ENCODE data around the gene FHL1. TPM values are rescaled to one million over a fixed set of nuclear protein-coding genes. Genes with fewer than 3 reads are reported as not detected.

Gene FHL1
- total RNA-seq, 1 experiment from 2014 or later, result 51.8 TPM

GRCh38 chrX:136112286-136112685 lies 35.0 kb upstream of the FHL1 start:
- TF ChIP-seq CTCF (conservative IDR thresholded peaks at IDR 0.05; ENCODE audit: low read depth, low read length) (no peak), EZH2phosphoT487 (IDR thresholded peaks at IDR 0.05; ENCODE audit: borderline replicate concordance, low read length) (no peak), EZH2 (IDR thresholded peaks at IDR 0.05; ENCODE audit: low read length, unreplicated experiment) (no peak)

GRCh38 chrX:136112778-136113177 lies 34.6 kb upstream of the FHL1 start:
- intact Hi-C loops (cut with micrococcal nuclease), result no loop called here
- ATAC-seq (no peak), DNase-seq (no peak)
- no peaks in the 10 kb centered on the region for H3K4me1 ChIP-seq (ENCODE audit: insufficient read depth, low read length)
- H3K79me2 ChIP-seq (ENCODE audit: low read length), result no peaks in the 10 kb centered on the region
- ChIA-PET POLR2A (ENCODE audit: unreplicated experiment) (no interaction called here), CTCF (no interaction called here)
- H3K27ac ChIP-seq (ENCODE audit: low read length), result no peak overlapping the region
- no peaks in the 10 kb centered on the region for H3F3A ChIP-seq (ENCODE audit: low read length, unreplicated experiment)
- no peaks in the 10 kb centered on the region for H3K9me3 ChIP-seq (ENCODE audit: low read length)
- H3K9me2 ChIP-seq (replicated peaks; ENCODE audit: low read length), result no peaks in the 10 kb centered on the region
- no peaks in the 10 kb centered on the region for H3K36me3 ChIP-seq (ENCODE audit: low read depth, low read length)
- H3K9ac ChIP-seq (ENCODE audit: low read length), result no peak overlapping the region
- H2AFZ ChIP-seq (ENCODE audit: low read length), result no peak overlapping the region
- TF ChIP-seq EZH2phosphoT487 (IDR thresholded peaks at IDR 0.05; ENCODE audit: borderline replicate concordance, low read length) (no peak), CTCF (conservative IDR thresholded peaks at IDR 0.05; ENCODE audit: low read depth, low read length) (no peak), EZH2 (IDR thresholded peaks at IDR 0.05; ENCODE audit: low read length, unreplicated experiment) (no peak)
- no peaks in the 10 kb centered on the region for H4K20me1 ChIP-seq (ENCODE audit: low read length)
- no peak overlapping the region for H3K4me3 ChIP-seq (ENCODE audit: low read length)
- H3K4me2 ChIP-seq (ENCODE audit: low read length), result no peak overlapping the region
- H3K27me3 ChIP-seq (ENCODE audit: low read length), result no peaks in the 10 kb centered on the region
- no TSS peak for BruUV-seq (replicated peaks)

More at GRCh38 chrX:136112286-136112685, 35.0 kb upstream of the FHL1 start:
- Histone ChIP-seq H3K9ac (ENCODE audit: low read length) (no peak overlapping the region), H3K36me3 (ENCODE audit: low read depth, low read length) (no peaks in the 10 kb centered on the region), H3K9me2 (replicated peaks; ENCODE audit: low read length) (no peaks in the 10 kb centered on the region), H4K20me1 (ENCODE audit: low read length) (no peaks in the 10 kb centered on the region), H3K9me3 (ENCODE audit: low read length) (no peaks in the 10 kb centered on the region), H3F3A (ENCODE audit: low read length, unreplicated experiment) (no peaks in the 10 kb centered on the region), H3K4me3 (ENCODE audit: low read length) (no peak overlapping the region), H3K27ac (ENCODE audit: low read length) (no peak overlapping the region), H3K4me1 (ENCODE audit: insufficient read depth, low read length) (no peaks in the 10 kb centered on the region), H2AFZ (ENCODE audit: low read length) (no peak overlapping the region), H3K4me2 (ENCODE audit: low read length) (no peak overlapping the region), H3K79me2 (ENCODE audit: low read length) (no peaks in the 10 kb centered on the region), H3K27me3 (ENCODE audit: low read length) (no peaks in the 10 kb centered on the region)
- no TSS peak for BruUV-seq (replicated peaks)
- ChIA-PET CTCF (no interaction called here), POLR2A (ENCODE audit: unreplicated experiment) (no interaction called here)
- intact Hi-C loops (cut with micrococcal nuclease), result no loop called here
- ATAC-seq, result no peak
- DNase-seq, result no peak

GRCh38 chrX:136115126-136115903 lies 32.0 kb upstream of the FHL1 start:
- ATAC-seq (peak; percentile 63), DNase-seq (peak; percentile 19)
- Histone ChIP-seq H3K4me3 (ENCODE audit: low read length) (no peak overlapping the region), H3K27ac (ENCODE audit: low read length) (no peak overlapping the region), H3K9me3 (ENCODE audit: low read length) (no peaks in the 10 kb centered on the region), H2AFZ (ENCODE audit: low read length) (no peak overlapping the region), H3K4me2 (ENCODE audit: low read length) (no peak overlapping the region), H4K20me1 (ENCODE audit: low read length) (no peaks in the 10 kb centered on the region), H3K79me2 (ENCODE audit: low read length) (no peaks in the 10 kb centered on the region), H3K9ac (ENCODE audit: low read length) (no peak overlapping the region), H3F3A (ENCODE audit: low read length, unreplicated experiment) (no peaks in the 10 kb centered on the region), H3K9me2 (replicated peaks; ENCODE audit: low read length) (no peaks in the 10 kb centered on the region), H3K36me3 (ENCODE audit: low read depth, low read length) (no peaks in the 10 kb centered on the region), H3K4me1 (ENCODE audit: insufficient read depth, low read length) (no peaks in the 10 kb centered on the region), H3K27me3 (ENCODE audit: low read length) (no peaks in the 10 kb centered on the region)
- ChIA-PET CTCF (interaction anchor here (0.6 kb wide), 1 partner anchor 87 kb away, joined by 3 read pairs; no protein-coding TSS in a partner anchor), POLR2A (ENCODE audit: unreplicated experiment) (no interaction called here)
- BruUV-seq (replicated peaks), result no TSS peak
- intact Hi-C loops (cut with micrococcal nuclease), result no loop called here
- TF ChIP-seq EZH2 (IDR thresholded peaks at IDR 0.05; ENCODE audit: low read length, unreplicated experiment) (no peak), EZH2phosphoT487 (IDR thresholded peaks at IDR 0.05; ENCODE audit: borderline replicate concordance, low read length) (no peak), CTCF (conservative IDR thresholded peaks at IDR 0.05; ENCODE audit: low read depth, low read length) (no peak)

Measured in PC-3 (cell line).